RWPE2 (cell line): ENCODE results near the gene FLII.

Experiments used
- ATAC-seq: fragments of 200-7000 bp; cut with Tn5 transposase; 3 replicates; pipeline ENCODE4 v1.9.1; 2021; ENCODE audit warnings: low read depth
- DNase-seq: peaks from one replicate; pipeline ENCODE4 v3.0.0-alpha.2; 2020; ENCODE audit warnings: low spot score
- H3K27ac ChIP-seq: fragments of 450-650 bp; 2 replicates; pipeline ENCODE4 v1.5.1; 2017; ENCODE audit warnings: mild to moderate bottlenecking; ENCODE audit not compliant: poor library complexity, severe bottlenecking
- H3K27me3 ChIP-seq: fragments of 250-450 bp; sonication (Bioruptor Pico); 2 replicates; pipeline ENCODE4 v1.5.1; 2021; ENCODE audit warnings: mild to moderate bottlenecking, moderate library complexity; ENCODE audit not compliant: insufficient read depth, poor library complexity, severe bottlenecking
- H3K36me3 ChIP-seq: fragments of 250-450 bp; sonication (Bioruptor Pico); 2 replicates; pipeline ENCODE4 v1.5.1; 2020; ENCODE audit warnings: low read depth, mild to moderate bottlenecking, moderate library complexity
- H3K4me1 ChIP-seq: fragments of 250-450 bp; sonication (Bioruptor Pico); 2 replicates; pipeline ENCODE4 v1.5.1; 2021; ENCODE audit warnings: mild to moderate bottlenecking, moderate library complexity; ENCODE audit not compliant: insufficient read depth, poor library complexity, severe bottlenecking
- H3K4me3 ChIP-seq: fragments of 250-450 bp; sonication (Bioruptor Pico); 2 replicates; pipeline ENCODE4 v1.5.1; 2021; ENCODE audit warnings: mild to moderate bottlenecking, moderate library complexity; ENCODE audit not compliant: severe bottlenecking
- H3K9me3 ChIP-seq: fragments of 250-450 bp; sonication (Bioruptor Pico); 2 replicates; pipeline ENCODE4 v1.5.1; 2021; ENCODE audit warnings: mild to moderate bottlenecking, moderate library complexity; ENCODE audit not compliant: severe bottlenecking
- CTCF ChIP-seq: fragments of 450-650 bp; IDR thresholded peaks from one replicate; pipeline ENCODE4 v1.5.1; 2017; ENCODE audit warnings: mild to moderate bottlenecking, moderate library complexity; ENCODE audit not compliant: poor library complexity, severe bottlenecking

Gene FLII

GRCh38 chr17:18261146-18261515 is 2.6 kb upstream of the FLII start:
- Histone ChIP-seq H3K36me3 (peaks cover 30% of the 10 kb centered on the region), H3K9me3 (no peaks in the 10 kb centered on the region), H3K4me1 (peaks cover 17% of the 10 kb centered on the region), H3K27me3 (no peaks in the 10 kb centered on the region), H3K27ac (peak overlapping the region; percentile 94), H3K4me3 (peak overlapping the region; percentile 92)
- no peak for TF ChIP-seq CTCF
- ATAC-seq (peak; percentile 44), DNase-seq (peak; percentile 88)

GRCh38 chr17:18260332-18261145 is 2.0 kb upstream of the FLII start, which contains the start of gene MIEF2:
Gene MIEF2 (plus strand): TSS chr17:18260662. CDS start chr17:18262721, 2,059 bp downstream.
- no peaks in the 10 kb centered on the region for H3K27me3 ChIP-seq
- DNase-seq: peak; percentile 97
- H3K4me1 ChIP-seq: peaks cover 17% of the 10 kb centered on the region
- no peaks in the 10 kb centered on the region for H3K9me3 ChIP-seq
- ATAC-seq: peak; percentile 78
- peaks cover 33% of the 10 kb centered on the region for H3K36me3 ChIP-seq
- peak within 1 kb of the TSS; percentile 94 for H3K27ac ChIP-seq
- no peak for TF ChIP-seq CTCF
- peak within 1 kb of the TSS; percentile 92 for H3K4me3 ChIP-seq

DNA sequence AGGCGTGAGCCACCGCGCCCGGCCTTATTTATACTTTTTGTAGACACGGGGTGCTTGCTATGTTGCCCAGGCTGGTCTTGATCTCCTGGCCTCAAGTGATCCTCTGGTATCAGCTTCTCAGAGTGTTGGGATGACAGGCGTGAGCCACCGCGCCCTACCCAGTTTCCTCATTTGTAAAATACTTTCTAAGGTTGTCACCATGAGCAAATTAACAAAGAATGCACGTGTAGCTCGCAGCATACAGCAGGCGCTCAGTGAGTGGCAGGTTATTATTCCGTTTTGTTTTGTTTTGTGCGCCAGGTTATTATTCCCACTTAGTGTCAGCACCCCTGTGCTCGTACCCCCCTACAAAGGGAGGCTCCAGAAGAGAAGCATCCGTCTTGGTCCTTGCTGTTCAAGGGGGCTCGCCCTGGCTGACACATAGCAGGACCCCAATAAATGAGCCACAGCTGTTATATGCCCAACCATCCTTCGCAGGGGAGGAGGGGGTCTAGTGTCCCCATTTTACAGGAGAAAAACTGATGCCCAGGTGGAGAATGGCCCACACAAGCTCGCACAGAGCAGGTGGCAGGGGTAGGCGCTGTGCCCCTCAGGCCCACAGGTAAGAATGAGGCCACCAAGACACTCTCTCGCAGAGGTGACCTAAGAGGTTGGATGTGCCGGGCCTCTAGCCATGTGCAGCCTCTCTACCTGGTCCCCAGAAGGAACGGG is 1.2 kb upstream of the FLII start:
- no peak for TF ChIP-seq CTCF
- Histone ChIP-seq H3K36me3 (peaks cover 33% of the 10 kb centered on the region), H3K4me3 (peak overlapping the region; percentile 92), H3K27me3 (no peaks in the 10 kb centered on the region), H3K4me1 (peaks cover 17% of the 10 kb centered on the region), H3K27ac (peak overlapping the region; percentile 94), H3K9me3 (no peaks in the 10 kb centered on the region)
- peak; percentile 17 for ATAC-seq
- DNase-seq: no peak

DNA sequence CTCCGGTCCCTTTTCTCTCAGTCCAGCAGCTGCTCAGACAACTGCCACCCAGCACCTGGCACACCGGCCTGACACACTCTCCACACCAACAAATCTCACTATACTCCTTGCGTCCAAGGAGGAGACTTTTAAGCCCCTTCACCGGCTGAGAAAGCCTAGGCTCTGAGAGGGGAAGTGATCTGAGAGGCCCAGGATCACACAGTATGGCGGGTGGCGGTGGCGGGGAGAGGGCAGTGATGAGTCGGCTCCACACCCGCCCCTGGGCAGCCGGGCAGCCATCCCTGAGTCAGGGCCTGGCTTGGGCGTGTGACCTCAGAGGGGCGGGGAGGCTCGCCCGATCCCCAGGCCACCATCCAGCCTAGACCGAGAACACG is 569 bp downstream of the FLII start:
- Histone ChIP-seq H3K4me1 (peaks cover 17% of the 10 kb centered on the region), H3K36me3 (peaks cover 42% of the 10 kb centered on the region), H3K4me3 (peak overlapping the region; percentile 94), H3K27me3 (no peaks in the 10 kb centered on the region), H3K9me3 (no peaks in the 10 kb centered on the region), H3K27ac (peak overlapping the region; percentile 94)
- ATAC-seq (peak; percentile 61), DNase-seq (peak; percentile 88)
- no peak for TF ChIP-seq CTCF
